Measurements from ENCODE around the gene PLEKHH3.

Gene PLEKHH3

DNA sequence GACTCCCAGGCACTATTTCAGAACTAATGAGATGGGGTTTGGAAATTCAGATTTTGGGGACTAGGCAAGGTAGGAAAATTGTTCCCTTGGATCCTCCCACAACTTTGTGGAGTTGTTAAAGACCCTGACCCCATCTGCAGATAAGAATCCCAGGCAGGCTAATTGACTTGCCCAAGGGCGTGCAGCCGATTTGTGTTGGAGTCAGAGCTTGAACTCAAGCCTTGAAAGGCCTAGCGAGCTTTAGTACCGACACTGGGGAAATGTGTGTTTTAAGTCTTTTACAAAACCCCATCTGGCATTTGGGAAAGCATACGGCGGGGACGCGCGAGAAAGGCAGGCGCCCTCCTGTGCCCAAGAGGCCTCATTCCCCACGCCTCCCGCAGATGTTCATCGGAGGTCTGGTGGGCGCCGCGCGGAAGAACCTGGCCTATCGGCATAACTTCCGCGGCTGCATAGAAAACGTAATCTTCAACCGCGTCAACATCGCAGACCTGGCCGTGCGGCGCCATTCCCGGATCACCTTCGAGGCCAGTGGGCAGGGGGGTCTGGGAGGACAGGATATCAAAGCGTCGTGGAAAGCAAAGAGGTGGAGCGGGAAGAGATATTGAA is 9.8 kb upstream of the PLEKHH3 start:
- no peak for DNase-seq (ENCODE audit: low read depth in 4 of 4, low spot score in 1 of 4)

GRCh38 chr17:42685831-42686230 is 9.0 kb upstream of the PLEKHH3 start:
- DNase-seq (ENCODE audit: low read depth in 4 of 4, low spot score in 1 of 4), result no peak

GRCh38 chr17:42684929-42685556 is 8.2 kb upstream of the PLEKHH3 start:
- DNase-seq (ENCODE audit: low read depth in 4 of 4, low spot score in 1 of 4), result no peak

GRCh38 chr17:42683407-42684034 is 6.7 kb upstream of the PLEKHH3 start:
- DNase-seq (ENCODE audit: low read depth in 4 of 4, low spot score in 1 of 4), result no peak

DNA sequence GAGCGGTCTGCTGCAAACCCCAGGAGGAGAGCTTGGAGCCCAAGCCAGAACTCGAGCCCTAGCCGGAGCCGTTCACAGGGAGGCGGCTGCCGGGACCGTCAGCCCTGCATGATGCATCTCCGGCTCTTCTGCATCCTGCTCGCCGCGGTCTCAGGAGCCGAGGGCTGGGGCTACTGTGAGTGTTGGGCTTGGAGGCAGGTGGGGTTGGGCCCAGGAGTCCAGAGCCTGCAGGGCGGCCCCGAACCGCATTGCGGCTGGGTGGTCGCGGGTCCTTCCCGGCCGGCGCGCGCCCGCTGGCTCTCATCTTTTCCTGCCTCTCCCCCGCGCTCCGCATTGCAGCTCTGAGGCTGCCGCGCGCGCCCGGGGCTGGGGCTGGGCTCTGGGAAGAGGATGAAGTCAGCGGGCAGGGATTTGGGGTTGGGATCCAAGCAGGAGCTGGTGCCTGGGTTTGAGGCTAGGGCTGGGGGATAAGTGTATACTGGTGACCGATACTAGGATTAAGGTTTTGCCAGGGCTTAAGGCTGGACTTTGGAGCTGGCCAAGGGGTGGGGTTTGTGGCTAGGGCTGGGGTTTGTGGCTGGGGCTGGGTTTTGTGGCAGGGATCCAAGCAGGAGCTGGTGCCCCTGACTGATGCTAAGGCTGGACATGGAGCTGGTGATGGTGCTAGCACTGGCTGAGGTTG is 6.1 kb upstream of the PLEKHH3 start:
- no peak for DNase-seq (ENCODE audit: low read depth in 4 of 4, low spot score in 1 of 4)

GRCh38 chr17:42681976-42682721 is 5.4 kb upstream of the PLEKHH3 start, which contains the start of gene CNTNAP1:
TSS of gene CNTNAP1 (plus strand) at chr17:42682531. CDS start at chr17:42682830, 299 bp downstream.
- no peak for DNase-seq (ENCODE audit: low read depth in 4 of 4, low spot score in 1 of 4)

DNA sequence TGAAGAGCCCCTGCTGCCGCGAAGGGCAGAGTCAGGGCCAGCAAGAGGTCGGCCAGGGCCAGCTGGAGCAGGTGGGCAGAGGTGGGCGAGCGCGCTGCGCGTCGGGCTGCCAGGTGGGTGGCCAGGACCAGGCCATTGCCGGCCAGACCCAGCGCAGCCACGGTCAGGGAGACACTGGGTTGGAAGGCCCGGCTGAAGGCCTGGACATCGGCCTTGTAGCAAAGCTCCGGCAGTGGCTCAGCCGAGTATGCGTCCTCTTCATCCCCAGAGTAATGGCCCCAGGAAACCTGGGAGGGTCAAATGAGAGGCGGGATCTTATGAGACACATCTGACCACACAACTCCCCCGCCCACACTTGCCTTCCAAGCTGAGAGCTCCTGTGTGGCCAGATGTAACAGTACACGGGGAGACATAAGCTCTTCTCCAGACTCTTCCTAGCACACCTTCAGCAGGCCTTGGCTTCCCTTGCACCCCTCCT is 3.6 kb upstream of the PLEKHH3 start:
- DNase-seq (ENCODE audit: low read depth in 4 of 4, low spot score in 1 of 4), result no peak

GRCh38 chr17:42679492-42680330 is 2.9 kb upstream of the PLEKHH3 start:
- peak in 2 of 4 experiments; percentile 47 to 54 for DNase-seq (ENCODE audit: low read depth in 4 of 4, low spot score in 1 of 4)

- DNase-seq (ENCODE audit: low read depth in 4 of 4, low spot score in 1 of 4), result no peak
Measured at GRCh38 chr17:42678951-42679491, 2.2 kb upstream of the PLEKHH3 start.

DNA sequence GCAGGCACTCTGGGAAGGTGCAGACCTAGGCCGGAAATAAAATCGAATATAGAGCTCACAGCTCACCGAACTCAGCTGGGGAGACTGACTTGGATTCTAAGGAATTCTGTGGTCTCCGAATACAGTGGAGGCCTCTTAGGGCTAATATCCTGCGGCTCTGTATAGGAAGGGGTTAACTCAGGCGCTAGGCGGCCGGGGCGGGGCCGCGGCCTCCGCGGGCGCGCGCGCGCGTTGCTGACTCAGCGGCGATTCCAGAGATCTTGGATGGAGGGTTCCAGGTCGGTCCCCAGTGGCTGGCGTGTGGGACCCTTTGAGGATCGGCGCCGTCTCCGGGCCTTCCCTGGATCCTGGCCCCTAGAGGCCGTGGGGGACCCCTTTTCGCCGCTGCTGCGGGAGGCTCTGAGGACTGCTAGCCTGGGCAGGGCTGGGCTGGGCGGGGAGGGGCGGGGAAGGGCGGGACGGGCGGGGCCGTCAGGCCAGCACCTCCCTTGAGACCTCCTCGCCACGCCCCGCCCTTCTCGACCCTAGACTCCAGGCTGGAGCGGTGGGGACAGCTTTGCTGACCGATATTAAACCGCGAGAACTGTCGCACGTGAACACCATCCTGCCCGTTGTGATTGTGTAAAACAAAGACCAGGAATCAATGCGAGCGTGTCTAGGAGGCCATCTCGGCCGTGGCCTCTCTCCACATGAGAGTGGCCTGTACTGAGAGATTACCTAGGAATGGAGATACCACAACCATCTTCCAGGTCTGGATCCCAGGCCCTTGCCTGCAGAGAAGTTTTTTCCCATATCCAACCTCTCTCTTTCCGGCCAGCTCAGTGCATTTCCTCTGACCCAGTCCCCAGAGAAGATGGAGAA is 1.4 kb upstream of the PLEKHH3 start:
- DNase-seq (ENCODE audit: low read depth in 4 of 4, low spot score in 1 of 4), result peak; percentile 51 to 72 (median 62)

DNA sequence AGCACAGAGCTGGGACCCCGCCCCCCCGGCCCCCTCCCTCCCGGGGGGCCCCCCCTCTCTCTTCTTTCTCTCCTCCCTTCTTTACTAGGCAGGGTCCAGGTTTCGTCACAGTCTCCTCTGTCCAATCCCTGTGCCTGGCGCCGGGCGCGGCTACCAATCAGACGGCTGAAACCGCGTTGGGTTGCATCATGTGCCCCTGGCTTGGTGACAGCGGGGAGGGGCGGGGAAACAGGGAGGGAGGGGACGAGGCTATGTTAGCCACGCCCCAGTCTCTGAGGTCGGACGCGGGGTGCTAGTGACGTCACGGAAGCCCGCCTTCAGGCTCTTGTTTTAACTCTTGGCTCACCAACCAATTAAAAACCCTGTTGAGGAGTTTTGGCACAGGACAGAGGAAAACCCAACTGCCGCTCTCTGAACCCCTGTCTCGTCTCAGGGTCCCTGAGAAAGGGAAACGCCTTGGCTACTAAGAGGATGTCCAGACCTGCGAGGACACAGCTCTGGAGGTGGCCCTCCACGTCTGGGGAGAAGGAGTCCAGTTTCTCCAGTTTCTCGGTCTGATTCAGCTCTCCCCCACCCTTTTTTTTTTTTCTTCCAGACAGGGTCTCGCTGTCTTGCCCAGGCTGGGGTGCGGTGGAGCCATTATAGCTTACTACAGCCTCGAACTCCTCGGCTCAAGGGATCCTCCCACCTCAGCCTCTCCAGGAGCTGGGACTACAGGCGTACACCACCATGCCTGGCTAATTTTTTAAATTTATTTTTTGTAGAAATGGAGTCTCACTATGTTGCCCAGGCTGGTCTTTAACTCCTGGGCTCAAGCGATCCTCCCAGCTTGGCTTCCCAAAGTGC is 441 bp upstream of the PLEKHH3 start:
- peak; percentile 96 to 99 (median 98) for DNase-seq (ENCODE audit: low read depth in 4 of 4, low spot score in 1 of 4)

GRCh38 chr17:42675965-42676423 is 800 bp downstream of the PLEKHH3 start:
- no peak for DNase-seq (ENCODE audit: low read depth in 4 of 4, low spot score in 1 of 4)

DNA sequence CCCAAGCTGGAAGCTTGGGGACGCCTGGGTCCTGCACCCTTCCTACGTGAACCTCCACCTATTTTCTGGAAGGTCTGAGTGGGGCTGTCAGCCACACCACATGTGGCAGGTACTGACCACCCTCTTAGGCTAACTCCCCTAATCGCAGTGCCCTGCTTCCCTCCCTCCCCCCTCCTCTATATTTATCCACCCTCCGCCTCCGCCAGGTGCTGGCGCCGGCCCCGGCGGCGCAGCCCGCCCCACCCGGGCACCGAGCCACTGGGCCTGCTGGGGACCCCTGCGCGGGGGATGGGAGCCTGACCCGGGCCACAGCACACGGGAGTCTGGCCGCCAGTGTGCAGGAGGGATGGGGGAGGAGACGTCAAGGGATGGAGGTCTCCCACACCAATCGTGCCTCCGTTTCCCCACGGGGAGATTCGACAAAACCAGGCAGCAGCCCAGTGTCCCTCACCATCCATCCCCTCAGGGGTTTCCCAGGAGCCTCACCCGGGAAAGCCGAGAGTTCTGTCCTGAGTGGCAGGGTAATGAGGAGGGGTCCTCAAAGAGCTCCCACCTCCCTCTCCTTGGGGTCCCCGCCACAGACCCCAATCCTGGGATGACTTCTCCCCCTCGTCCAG is 1.3 kb downstream of the PLEKHH3 start:
- DNase-seq (ENCODE audit: low read depth in 4 of 4, low spot score in 1 of 4), result no peak

GRCh38 chr17:42674755-42675347 is 1.9 kb downstream of the PLEKHH3 start:
- no peak for DNase-seq (ENCODE audit: low read depth in 4 of 4, low spot score in 1 of 4)

- no peak for DNase-seq (ENCODE audit: low read depth in 4 of 4, low spot score in 1 of 4)
Measured at GRCh38 chr17:42673885-42674754, 2.7 kb downstream of the PLEKHH3 start.

- DNase-seq (ENCODE audit: low read depth in 4 of 4, low spot score in 1 of 4), result no peak
Measured at GRCh38 chr17:42673266-42673884, 3.4 kb downstream of the PLEKHH3 start.

All from stimulated activated CD4-positive, alpha-beta T cell treated with anti-CD3 and anti-CD28 coated beads, Interleukin-1b, Interleukin-23, amount 100 ng/mL, for 24 hours (primary cell).